IMR-90 (cell line): ENCODE results near the gene KRTAP3-2.

ENCODE experiments used
- CTCF ChIP-seq: conservative IDR thresholded peaks from 2 replicates; pipeline ENCODE4 v1.5.1; 2012; ENCODE audit warnings: mild to moderate bottlenecking, low read depth, low read length, improper control_type of control experiment
- ELK1 ChIP-seq: fragments of 150-350 bp; IDR thresholded peaks from 2 replicates; pipeline ENCODE4 v1.6.1; 2016; ENCODE audit warnings: low read depth, mild to moderate bottlenecking, low read length, moderate library complexity, borderline replicate concordance
- MAZ ChIP-seq: IDR thresholded peaks from 2 replicates; pipeline ENCODE4 v1.6.1; 2012; ENCODE audit warnings: low read depth, mild to moderate bottlenecking, low read length, improper control_type of control experiment, moderate library complexity, borderline replicate concordance
- POLR2A ChIP-seq: IDR thresholded peaks from 2 replicates; pipeline ENCODE4 v1.6.1; 2012; ENCODE audit warnings: mild to moderate bottlenecking, low read depth, low read length
- SMC3 ChIP-seq: fragments of 150-350 bp; IDR thresholded peaks from 2 replicates; pipeline ENCODE4 v1.6.1; 2016; ENCODE audit warnings: low read depth, mild to moderate bottlenecking, antibody characterized with exemption, low read length, moderate library complexity
- USF2 ChIP-seq: fragments of 150-350 bp; IDR thresholded peaks from 2 replicates; pipeline ENCODE4 v1.6.1; 2017; ENCODE audit warnings: mild to moderate bottlenecking, antibody characterized with exemption, low read length, low read depth

- TF ChIP-seq CTCF (no peak), SMC3 (no peak), USF2 (no peak), MAZ (no peak), POLR2A (no peak), ELK1 (no peak)
These were observed 43.2 kb upstream of the KRTAP3-2 start for GRCh38 chr17:41042953-41043352.
